NCI-H2227 (cell line): ENCODE data around the gene GGTLC1.
A peak's percentile ranks its signal among the peaks of the same experiment; 100 is the strongest.

ENCODE experiments used
- DNase-seq: peaks from one replicate; lab custom pipeline; 2025; ENCODE audit not compliant: unreplicated experiment; lab: John Stamatoyannopoulos, UW

GGTLC1 gene

GRCh38 chr20:23988561-23988960, at the start of gene GGTLC1:
Gene GGTLC1, minus strand, starts transcription at chr20:23988779. Its CDS starts 2,168 bp downstream, at chr20:23986611.
- no peak for DNase-seq

- DNase-seq, result no peak
These were observed 46.2 kb upstream of the GGTLC1 start for GRCh38 chr20:24034820-24035219.

GRCh38 chr20:24033565-24033964, 45.0 kb upstream of the GGTLC1 start:
- DNase-seq, result no peak

- DNase-seq, result no peak
These were observed 44.6 kb upstream of the GGTLC1 start for GRCh38 chr20:24033151-24033550.

- no peak for DNase-seq
These were observed 43.9 kb upstream of the GGTLC1 start for GRCh38 chr20:24032400-24032898.

GRCh38 chr20:24027229-24027628, 38.6 kb upstream of the GGTLC1 start:
- DNase-seq, result no peak

GRCh38 chr20:24022621-24023180, 34.1 kb upstream of the GGTLC1 start:
- DNase-seq, result no peak

- no peak for DNase-seq
These were observed 30.2 kb upstream of the GGTLC1 start for GRCh38 chr20:24018796-24019195.

- DNase-seq, result no peak
These were observed 28.8 kb upstream of the GGTLC1 start for GRCh38 chr20:24017458-24017755.

- no peak for DNase-seq
These were observed 28.3 kb upstream of the GGTLC1 start for GRCh38 chr20:24016607-24017457.

GRCh38 chr20:24013953-24014352, 25.4 kb upstream of the GGTLC1 start:
- no peak for DNase-seq

GRCh38 chr20:24011282-24011681, 22.7 kb upstream of the GGTLC1 start:
- no peak for DNase-seq

- DNase-seq, result no peak
These were observed 19.2 kb upstream of the GGTLC1 start for GRCh38 chr20:24007758-24008157.

GRCh38 chr20:24007073-24007595, 18.6 kb upstream of the GGTLC1 start:
- DNase-seq, result no peak

GRCh38 chr20:24006626-24007025, 18.0 kb upstream of the GGTLC1 start:
- DNase-seq, result no peak

GRCh38 chr20:24004471-24004870, 15.9 kb upstream of the GGTLC1 start:
- no peak for DNase-seq

- DNase-seq, result no peak
These were observed 14.3 kb upstream of the GGTLC1 start for GRCh38 chr20:24002896-24003295.

GRCh38 chr20:24001712-24002405, 13.3 kb upstream of the GGTLC1 start:
- no peak for DNase-seq

- no peak for DNase-seq
These were observed 10.3 kb upstream of the GGTLC1 start for GRCh38 chr20:23998844-23999243.

- no peak for DNase-seq
These were observed 9.8 kb upstream of the GGTLC1 start for GRCh38 chr20:23998392-23998791.

GRCh38 chr20:23995905-23996666, 7.5 kb upstream of the GGTLC1 start:
- DNase-seq, result peak; percentile 42
